NK-92 treated with Interleukin-12 subunit alpha and Interleukin-12 subunit beta, amount 100 ng/mL, for 24 hours (cell line): Measurements from ENCODE around the gene MOB1B.
"Not testable (repeated sequence)": the region's sequence is repeated elsewhere in the genome, so short reads cannot be mapped to it uniquely, and the experiment has no call there.

ENCODE experiments used
- DNase-seq: peaks from one replicate; lab custom pipeline; 2025; lab: John Stamatoyannopoulos, UW

Gene MOB1B

DNA sequence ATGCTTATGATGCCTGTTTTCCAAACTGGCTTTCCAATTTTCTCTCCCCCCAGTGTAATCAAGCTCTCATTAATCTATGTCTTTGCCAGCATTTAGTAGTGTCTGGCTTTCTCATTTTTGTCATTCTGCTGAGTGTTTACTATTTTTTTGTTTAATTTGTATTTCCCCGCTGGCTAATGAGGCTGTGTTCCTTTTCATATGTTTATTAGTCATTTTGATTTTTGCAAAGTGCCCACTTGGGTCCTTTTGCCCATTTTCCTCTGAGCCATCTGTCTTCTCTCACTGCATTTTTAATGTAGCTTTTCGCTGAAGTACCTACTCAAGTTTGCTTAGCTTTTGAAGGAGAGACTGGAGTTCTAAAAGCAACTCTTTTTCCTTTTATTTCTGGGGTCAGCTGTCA lies 106.0 kb downstream of the MOB1B start:
- DNase-seq = no peak

DNA sequence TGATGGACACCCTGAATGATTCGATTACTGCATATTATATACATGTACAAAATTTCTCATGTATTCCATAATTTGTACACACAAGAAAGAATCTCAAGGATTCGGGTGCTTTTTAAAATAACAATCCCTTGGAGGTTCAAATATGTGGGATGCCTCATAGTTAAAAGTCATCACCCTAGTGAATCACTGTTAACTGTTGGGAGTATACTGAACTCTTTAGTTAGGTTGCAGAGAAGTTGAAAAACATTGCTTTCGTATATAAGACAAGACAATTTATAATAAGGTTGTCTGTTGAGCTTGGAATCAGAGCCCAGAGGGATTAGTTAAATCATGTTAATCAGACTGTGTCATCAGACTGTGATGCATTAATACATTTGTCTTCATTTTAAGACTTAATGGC lies 106.9 kb downstream of the MOB1B start:
- no peak for DNase-seq

DNA sequence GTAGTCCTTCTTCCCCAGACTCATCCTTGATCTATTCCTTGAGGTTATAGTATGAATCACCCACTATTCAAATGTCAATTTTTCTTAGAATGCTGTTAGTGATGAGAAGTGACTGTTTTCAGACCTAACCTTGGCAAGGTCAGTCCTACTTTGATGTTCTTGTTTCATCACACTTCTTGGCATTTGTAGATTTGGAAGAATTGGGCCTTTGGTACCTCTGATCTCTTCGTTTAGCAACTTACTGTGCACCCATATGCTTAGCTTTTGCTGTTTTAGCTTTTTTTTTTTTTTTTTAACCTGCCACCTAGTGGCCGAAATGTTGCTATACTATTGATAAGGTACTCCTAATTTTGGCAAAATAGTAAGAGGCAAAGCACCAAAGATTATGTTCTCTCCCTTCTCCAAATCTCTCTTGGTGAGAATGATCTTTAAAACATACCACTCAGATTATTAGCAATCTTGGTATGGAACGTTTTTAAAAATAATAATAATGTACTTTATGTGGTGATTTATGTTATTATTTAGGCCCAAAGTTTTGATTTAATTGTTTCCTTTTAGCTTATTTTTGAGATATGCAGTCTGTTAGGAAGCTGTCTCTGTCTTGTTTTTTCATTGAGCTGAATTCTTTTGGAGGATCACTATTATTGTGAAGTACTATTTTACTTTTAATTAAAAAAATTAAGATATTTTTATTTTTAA lies 107.9 kb downstream of the MOB1B start:
- DNase-seq = no peak

DNA sequence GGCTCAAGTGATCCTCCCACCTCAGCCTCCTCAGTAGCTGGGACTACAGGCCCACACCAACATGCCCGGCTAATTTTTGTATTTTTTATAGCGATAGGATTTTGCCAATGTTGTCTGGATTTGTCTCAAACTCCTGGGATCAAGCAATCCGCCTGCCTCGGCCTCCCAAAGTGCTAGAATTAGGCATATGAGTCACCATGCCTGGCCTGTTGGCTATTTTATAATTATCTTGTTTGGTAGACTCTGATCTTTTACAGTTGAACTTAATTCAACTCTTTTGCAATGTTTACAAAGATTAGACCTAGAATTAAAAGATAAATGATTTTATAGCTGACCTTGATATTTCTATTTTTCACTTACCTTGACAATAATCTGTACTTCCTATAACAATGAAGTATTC lies 109.3 kb downstream of the MOB1B start:
- DNase-seq = no peak

DNA sequence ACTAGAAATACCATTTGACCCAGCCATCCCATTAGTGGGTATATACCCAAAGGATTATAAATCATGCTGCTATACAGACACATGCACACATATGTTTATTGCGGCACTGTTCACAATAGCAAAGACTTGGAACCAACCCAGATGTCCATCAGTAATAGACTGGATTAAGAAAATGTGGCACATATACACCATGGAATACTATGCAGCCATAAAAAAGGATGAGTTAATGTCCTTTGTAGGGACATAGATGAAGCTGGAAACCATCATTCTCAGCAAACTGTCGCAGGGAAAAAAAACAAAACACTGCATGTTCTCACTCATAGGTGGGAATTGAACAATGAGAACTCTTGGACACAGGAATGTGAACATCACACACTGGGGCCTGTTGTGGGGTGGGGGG lies 115.2 kb downstream of the MOB1B start:
- not testable (repeated sequence) for DNase-seq

DNA sequence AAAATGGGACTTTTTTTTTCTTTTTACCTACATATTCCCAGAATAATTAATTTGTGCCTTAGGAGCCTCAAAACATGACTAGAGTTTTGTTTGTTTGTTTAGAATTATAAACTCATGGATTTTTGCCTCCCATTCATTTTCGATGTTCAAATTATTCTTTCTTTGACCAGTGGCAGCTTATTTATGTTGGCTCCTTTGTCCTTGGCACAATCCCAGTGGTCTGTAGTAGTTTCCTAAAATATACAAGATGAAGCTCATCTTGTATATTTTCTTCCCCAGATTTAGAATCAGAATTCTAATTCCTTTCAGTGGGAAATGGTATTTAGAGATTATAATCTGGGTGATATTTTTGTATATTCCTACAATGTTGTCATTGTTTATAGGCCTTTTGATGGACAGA lies 118.4 kb downstream of the MOB1B start:
- DNase-seq = no peak

DNA sequence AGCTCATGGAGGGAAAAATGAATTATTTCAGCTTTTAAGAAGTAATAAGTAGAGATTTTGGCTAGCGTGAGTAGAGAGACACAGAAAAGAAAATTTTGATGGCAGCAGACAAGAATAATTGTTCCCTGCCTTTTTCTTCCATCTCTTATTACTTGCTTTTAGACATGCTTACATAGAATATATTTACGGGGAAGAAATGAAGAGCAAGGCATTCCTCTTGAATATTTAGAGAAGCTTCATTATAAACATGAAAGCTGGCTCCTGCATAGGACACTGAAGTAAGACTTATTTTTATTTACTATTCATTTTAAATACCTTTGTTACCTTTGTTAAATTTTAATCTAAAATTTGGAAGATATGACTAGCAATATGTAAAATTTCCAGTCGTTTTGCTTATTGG lies 123.5 kb downstream of the MOB1B start:
- DNase-seq = no peak

DNA sequence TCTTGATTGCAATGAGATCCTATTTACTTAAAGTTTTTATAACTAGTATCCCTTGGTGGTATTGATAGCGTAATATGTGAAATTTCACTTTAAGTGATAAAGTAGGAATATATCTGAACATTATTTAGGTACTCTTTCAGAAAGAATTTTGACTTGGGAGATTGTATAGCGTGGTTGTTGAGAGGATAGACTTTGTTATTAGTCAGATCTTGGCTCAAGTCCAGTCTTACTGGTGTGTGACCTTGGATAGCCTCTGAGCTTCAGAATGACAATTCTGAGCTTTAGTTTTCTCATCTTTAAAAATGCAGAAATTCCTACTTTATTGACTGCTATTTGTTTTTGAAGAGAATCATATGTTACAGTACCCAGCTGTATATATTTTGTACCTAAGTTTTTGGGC lies 123.9 kb downstream of the MOB1B start:
- no peak for DNase-seq

DNA sequence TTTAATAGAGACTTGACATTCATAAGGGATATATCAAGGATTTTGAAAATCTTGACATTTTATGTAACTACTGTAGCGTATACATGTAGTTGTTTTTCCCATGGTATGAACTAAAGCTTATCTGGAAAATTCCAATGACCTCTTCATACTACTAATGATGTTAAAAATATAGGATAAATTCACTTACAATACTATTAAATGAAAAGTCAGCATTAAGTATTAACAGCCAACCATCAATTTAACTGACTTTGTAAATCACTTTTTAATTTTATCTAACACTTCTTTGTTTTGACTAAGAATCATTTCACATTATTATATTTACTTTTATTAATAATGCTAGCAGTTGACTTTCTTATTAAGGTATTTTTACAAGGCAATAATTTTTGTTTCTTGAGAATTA lies 125.4 kb downstream of the MOB1B start:
- DNase-seq = no peak

DNA sequence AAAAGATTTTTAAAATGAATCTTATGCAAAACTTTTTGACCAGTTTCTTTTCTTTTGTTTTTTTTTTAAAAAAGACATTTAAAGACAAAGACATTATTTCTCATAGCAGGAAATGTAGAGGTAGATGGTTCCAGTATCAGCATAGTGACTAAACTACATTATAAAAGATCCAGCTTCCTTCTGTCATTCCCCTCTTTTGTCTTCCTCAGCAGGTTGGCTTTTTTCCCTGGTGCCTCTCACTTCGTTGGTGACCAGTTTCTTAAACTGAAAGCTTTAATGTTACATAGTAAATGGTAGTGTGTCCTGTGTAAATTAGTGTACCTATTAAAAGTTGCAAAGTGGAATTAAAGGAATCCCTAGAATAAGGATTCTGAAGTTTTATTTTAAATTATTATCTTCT lies 127.3 kb downstream of the MOB1B start:
- no peak for DNase-seq

DNA sequence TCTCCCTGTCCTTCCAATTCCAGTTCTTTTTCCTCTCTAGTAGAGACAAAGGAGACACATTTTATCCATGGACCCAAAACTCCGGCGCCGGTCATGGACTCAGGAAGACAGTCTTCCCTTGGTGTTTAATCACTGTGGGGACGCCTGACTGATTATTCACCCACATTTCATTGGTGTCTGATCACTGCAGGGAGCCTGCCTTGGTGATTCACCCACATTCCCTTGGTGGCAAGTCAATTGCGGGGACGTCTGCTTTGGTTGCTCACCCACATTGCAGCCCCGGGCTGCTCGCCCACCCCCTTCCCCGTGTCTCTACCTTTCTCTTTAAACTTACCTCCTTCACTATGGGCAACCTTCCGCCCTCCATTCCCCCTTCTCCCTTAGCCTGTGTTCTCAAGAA lies 129.9 kb downstream of the MOB1B start:
- not testable (repeated sequence) for DNase-seq
